ENCODE measurements around the gene C1QB.

DNA sequence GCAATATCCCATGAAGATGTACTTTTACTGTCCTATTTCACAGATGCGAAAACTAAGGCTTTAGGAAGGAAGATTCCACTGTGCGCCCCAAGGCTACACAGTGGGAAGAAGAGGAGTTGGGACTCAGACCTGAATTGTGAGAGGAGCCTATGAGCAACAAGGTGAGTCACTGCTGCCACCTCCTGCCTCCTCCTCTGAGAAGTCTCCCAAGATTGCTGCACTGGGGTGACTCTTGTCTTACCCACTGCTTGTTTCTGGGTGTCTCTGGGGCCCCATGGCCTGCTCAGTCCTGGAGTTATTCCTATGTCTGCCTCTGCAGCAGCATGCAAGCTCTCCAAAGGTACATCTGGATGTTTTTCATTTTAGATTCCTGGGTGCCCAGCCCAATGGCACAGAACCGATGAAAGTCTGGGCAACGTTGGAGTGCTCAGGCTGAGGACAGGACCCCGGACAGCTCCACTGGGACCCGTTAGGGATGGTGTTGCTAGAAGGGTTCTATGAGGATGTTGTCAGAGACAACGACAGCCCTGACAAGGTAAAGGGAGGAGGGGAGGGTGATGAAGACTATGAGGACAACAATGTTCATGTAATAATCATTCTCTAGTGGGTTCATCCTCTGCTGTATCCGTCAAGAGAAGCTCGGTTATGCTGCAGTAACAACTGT is 27.6 kb upstream of the C1QB start:
- TF ChIP-seq, protein P1, sequence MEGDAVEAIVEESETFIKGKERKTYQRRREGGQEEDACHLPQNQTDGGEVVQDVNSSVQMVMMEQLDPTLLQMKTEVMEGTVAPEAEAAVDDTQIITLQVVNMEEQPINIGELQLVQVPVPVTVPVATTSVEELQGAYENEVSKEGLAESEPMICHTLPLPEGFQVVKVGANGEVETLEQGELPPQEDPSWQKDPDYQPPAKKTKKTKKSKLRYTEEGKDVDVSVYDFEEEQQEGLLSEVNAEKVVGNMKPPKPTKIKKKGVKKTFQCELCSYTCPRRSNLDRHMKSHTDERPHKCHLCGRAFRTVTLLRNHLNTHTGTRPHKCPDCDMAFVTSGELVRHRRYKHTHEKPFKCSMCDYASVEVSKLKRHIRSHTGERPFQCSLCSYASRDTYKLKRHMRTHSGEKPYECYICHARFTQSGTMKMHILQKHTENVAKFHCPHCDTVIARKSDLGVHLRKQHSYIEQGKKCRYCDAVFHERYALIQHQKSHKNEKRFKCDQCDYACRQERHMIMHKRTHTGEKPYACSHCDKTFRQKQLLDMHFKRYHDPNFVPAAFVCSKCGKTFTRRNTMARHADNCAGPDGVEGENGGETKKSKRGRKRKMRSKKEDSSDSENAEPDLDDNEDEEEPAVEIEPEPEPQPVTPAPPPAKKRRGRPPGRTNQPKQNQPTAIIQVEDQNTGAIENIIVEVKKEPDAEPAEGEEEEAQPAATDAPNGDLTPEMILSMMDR (conservative IDR thresholded peaks at IDR 0.05; ENCODE audit: low read depth, low read length), result no peak
- no peak for TF ChIP-seq RAD21 (IDR thresholded peaks at IDR 0.05; ENCODE audit: low read length)
- no peak for TF ChIP-seq CEBPB (IDR thresholded peaks at IDR 0.05; ENCODE audit: low read depth, low read length)
- TF ChIP-seq RCOR1 (IDR thresholded peaks at IDR 0.05; ENCODE audit: insufficient replicate concordance, low read length), result no peak
- no peak for TF ChIP-seq SMC3 (IDR thresholded peaks at IDR 0.05; ENCODE audit: low read depth, low read length)
- no peak for TF ChIP-seq POLR2A (IDR thresholded peaks at IDR 0.05; ENCODE audit: low read depth, low read length)
- TF ChIP-seq, protein P2, sequence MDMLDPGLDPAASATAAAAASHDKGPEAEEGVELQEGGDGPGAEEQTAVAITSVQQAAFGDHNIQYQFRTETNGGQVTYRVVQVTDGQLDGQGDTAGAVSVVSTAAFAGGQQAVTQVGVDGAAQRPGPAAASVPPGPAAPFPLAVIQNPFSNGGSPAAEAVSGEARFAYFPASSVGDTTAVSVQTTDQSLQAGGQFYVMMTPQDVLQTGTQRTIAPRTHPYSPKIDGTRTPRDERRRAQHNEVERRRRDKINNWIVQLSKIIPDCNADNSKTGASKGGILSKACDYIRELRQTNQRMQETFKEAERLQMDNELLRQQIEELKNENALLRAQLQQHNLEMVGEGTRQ (IDR thresholded peaks at IDR 0.05; ENCODE audit: low read depth, low read length), result no peak
- TF ChIP-seq, protein P3, sequence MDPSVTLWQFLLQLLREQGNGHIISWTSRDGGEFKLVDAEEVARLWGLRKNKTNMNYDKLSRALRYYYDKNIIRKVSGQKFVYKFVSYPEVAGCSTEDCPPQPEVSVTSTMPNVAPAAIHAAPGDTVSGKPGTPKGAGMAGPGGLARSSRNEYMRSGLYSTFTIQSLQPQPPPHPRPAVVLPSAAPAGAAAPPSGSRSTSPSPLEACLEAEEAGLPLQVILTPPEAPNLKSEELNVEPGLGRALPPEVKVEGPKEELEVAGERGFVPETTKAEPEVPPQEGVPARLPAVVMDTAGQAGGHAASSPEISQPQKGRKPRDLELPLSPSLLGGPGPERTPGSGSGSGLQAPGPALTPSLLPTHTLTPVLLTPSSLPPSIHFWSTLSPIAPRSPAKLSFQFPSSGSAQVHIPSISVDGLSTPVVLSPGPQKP (IDR thresholded peaks at IDR 0.05; ENCODE audit: borderline replicate concordance, low read depth, low read length), result no peak
- no peak for TF ChIP-seq MAFK (IDR thresholded peaks at IDR 0.05; ENCODE audit: low read depth, low read length)
- TF ChIP-seq RFX5 (IDR thresholded peaks at IDR 0.05; ENCODE audit: low read depth, low read length), result no peak
- no peak for TF ChIP-seq CHD1 (IDR thresholded peaks at IDR 0.05; ENCODE audit: low read depth, low read length)
- TF ChIP-seq BHLHE40 (IDR thresholded peaks at IDR 0.05; ENCODE audit: low read depth, low read length), result no peak
- TF ChIP-seq MAZ (IDR thresholded peaks at IDR 0.05; ENCODE audit: borderline replicate concordance, low read depth, low read length), result no peak
